ENCODE data around the gene RNF220.

DNA sequence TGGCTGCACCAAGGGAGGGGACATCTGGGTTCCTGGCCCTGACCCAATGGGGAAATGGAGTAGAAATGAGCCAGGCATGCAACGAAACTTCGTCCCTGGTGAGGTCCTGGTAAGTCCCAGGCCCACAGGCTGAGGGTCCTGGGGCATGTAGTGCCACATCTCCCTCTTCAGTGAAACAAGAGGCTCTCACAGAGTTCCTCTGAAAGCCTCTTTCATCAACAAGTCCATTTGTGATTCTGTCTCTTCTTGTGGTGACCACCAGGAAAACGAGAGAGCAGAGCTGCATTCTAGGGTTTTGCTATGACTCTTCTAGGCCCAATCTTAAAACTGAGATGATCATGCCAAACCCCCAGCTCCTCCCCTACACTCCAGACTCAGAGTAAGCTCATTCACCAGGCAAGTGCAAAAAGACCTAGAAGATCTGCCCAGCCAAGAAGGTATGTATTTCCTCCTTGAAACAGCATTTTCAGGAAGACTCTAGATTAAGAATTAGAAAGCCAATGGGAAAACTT lies 24.3 kb upstream of the RNF220 start:
- TF ChIP-seq, protein P1, sequence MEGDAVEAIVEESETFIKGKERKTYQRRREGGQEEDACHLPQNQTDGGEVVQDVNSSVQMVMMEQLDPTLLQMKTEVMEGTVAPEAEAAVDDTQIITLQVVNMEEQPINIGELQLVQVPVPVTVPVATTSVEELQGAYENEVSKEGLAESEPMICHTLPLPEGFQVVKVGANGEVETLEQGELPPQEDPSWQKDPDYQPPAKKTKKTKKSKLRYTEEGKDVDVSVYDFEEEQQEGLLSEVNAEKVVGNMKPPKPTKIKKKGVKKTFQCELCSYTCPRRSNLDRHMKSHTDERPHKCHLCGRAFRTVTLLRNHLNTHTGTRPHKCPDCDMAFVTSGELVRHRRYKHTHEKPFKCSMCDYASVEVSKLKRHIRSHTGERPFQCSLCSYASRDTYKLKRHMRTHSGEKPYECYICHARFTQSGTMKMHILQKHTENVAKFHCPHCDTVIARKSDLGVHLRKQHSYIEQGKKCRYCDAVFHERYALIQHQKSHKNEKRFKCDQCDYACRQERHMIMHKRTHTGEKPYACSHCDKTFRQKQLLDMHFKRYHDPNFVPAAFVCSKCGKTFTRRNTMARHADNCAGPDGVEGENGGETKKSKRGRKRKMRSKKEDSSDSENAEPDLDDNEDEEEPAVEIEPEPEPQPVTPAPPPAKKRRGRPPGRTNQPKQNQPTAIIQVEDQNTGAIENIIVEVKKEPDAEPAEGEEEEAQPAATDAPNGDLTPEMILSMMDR (IDR thresholded peaks at IDR 0.05), result no peak
- TF ChIP-seq, protein P2, sequence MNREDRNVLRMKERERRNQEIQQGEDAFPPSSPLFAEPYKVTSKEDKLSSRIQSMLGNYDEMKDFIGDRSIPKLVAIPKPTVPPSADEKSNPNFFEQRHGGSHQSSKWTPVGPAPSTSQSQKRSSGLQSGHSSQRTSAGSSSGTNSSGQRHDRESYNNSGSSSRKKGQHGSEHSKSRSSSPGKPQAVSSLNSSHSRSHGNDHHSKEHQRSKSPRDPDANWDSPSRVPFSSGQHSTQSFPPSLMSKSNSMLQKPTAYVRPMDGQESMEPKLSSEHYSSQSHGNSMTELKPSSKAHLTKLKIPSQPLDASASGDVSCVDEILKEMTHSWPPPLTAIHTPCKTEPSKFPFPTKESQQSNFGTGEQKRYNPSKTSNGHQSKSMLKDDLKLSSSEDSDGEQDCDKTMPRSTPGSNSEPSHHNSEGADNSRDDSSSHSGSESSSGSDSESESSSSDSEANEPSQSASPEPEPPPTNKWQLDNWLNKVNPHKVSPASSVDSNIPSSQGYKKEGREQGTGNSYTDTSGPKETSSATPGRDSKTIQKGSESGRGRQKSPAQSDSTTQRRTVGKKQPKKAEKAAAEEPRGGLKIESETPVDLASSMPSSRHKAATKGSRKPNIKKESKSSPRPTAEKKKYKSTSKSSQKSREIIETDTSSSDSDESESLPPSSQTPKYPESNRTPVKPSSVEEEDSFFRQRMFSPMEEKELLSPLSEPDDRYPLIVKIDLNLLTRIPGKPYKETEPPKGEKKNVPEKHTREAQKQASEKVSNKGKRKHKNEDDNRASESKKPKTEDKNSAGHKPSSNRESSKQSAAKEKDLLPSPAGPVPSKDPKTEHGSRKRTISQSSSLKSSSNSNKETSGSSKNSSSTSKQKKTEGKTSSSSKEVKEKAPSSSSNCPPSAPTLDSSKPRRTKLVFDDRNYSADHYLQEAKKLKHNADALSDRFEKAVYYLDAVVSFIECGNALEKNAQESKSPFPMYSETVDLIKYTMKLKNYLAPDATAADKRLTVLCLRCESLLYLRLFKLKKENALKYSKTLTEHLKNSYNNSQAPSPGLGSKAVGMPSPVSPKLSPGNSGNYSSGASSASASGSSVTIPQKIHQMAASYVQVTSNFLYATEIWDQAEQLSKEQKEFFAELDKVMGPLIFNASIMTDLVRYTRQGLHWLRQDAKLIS (CRISPR knock-in tag; IDR thresholded peaks at IDR 0.05; ENCODE audit: borderline replicate concordance), result no peak
- TF ChIP-seq EMX1 (CRISPR knock-in tag; IDR thresholded peaks at IDR 0.05) (no peak), FOXK1 (CRISPR knock-in tag; IDR thresholded peaks at IDR 0.05) (no peak), ZNF423 (CRISPR knock-in tag; IDR thresholded peaks at IDR 0.05) (no peak), NR2C2 (CRISPR knock-in tag; IDR thresholded peaks at IDR 0.05) (no peak)
- TF ChIP-seq, protein P3, sequence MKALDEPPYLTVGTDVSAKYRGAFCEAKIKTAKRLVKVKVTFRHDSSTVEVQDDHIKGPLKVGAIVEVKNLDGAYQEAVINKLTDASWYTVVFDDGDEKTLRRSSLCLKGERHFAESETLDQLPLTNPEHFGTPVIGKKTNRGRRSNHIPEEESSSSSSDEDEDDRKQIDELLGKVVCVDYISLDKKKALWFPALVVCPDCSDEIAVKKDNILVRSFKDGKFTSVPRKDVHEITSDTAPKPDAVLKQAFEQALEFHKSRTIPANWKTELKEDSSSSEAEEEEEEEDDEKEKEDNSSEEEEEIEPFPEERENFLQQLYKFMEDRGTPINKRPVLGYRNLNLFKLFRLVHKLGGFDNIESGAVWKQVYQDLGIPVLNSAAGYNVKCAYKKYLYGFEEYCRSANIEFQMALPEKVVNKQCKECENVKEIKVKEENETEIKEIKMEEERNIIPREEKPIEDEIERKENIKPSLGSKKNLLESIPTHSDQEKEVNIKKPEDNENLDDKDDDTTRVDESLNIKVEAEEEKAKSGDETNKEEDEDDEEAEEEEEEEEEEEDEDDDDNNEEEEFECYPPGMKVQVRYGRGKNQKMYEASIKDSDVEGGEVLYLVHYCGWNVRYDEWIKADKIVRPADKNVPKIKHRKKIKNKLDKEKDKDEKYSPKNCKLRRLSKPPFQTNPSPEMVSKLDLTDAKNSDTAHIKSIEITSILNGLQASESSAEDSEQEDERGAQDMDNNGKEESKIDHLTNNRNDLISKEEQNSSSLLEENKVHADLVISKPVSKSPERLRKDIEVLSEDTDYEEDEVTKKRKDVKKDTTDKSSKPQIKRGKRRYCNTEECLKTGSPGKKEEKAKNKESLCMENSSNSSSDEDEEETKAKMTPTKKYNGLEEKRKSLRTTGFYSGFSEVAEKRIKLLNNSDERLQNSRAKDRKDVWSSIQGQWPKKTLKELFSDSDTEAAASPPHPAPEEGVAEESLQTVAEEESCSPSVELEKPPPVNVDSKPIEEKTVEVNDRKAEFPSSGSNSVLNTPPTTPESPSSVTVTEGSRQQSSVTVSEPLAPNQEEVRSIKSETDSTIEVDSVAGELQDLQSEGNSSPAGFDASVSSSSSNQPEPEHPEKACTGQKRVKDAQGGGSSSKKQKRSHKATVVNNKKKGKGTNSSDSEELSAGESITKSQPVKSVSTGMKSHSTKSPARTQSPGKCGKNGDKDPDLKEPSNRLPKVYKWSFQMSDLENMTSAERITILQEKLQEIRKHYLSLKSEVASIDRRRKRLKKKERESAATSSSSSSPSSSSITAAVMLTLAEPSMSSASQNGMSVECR (CRISPR knock-in tag; IDR thresholded peaks at IDR 0.05; ENCODE audit: borderline replicate concordance), result no peak

Data from WTC11 (cell line).